CD14-positive monocyte (primary cell): Measurements from ENCODE around the gene CA10. TPM values are rescaled to one million over a fixed set of nuclear protein-coding genes. Genes with fewer than 3 reads are reported as not detected.

Source experiments
- DNase-seq, 3 donors: peaks; one replicate each; pipeline ENCODE4 v3.0.0-alpha.2; 2011 to 2022
- H2AFZ ChIP-seq: 2 replicates; pipeline ENCODE4 v1.6.0; 2012; ENCODE audit warnings: mild to moderate bottlenecking, low read depth, low read length, inconsistent platforms; ENCODE audit not compliant: insufficient read depth, poor library complexity, severe bottlenecking
- H3K27ac ChIP-seq, 2 donors: 1 replicate in 1 of 2; 2 replicates in 1 of 2; pipeline ENCODE4 v1.5.1; 2012 to 2013; ENCODE audit warnings: low read length in 2 of 2, control low read depth in 1 of 2, inconsistent platforms in 1 of 2, low read depth in 1 of 2, mild to moderate bottlenecking in 1 of 2
- H3K27me3 ChIP-seq, 2 donors: one replicate each; pipeline versions ENCODE4 v1.6.0 to v1.6.1; 2011 to 2013; ENCODE audit warnings: low read length in 2 of 2; ENCODE audit not compliant: control insufficient read depth in 2 of 2, insufficient read depth in 2 of 2
- H3K36me3 ChIP-seq, 2 donors: replicated peaks in 1 of 2; 1 replicate in 1 of 2; 2 replicates in 1 of 2; pipeline versions ENCODE4 v1.5.1 to v1.6.1; 2012 to 2013; ENCODE audit warnings: low read length in 2 of 2, control low read depth in 1 of 2, inconsistent platforms in 1 of 2, mild to moderate bottlenecking in 1 of 2; ENCODE audit not compliant: insufficient read depth in 2 of 2, control insufficient read depth in 1 of 2
- H3K4me1 ChIP-seq, 2 donors: 1 replicate in 1 of 2; 2 replicates in 1 of 2; pipeline versions ENCODE4 v1.5.1 to v1.6.1; 2012 to 2013; ENCODE audit warnings: low read length in 2 of 2, control low read depth in 1 of 2, inconsistent platforms in 1 of 2, mild to moderate bottlenecking in 1 of 2, moderate library complexity in 1 of 2; ENCODE audit not compliant: insufficient read depth in 2 of 2, control insufficient read depth in 1 of 2
- H3K4me2 ChIP-seq: replicated peaks from 2 replicates; pipeline ENCODE3; 2012; ENCODE audit warnings: low read length, moderate library complexity, mild to moderate bottlenecking; ENCODE audit not compliant: poor library complexity, severe bottlenecking; ENCODE audit errors: extremely low read depth
- H3K4me3 ChIP-seq, 3 experiments: fragments of 200-600 bp in 1 of 3; sonication (generic) in 1 of 3; replicated peaks in 1 of 3; 1 replicate in 2 of 3; 2 replicates in 1 of 3; pipeline ENCODE4 v1.5.1; 2011 to 2013; ENCODE audit warnings: low read length in 3 of 3, mild to moderate bottlenecking in 3 of 3, control low read depth in 2 of 3, low read depth in 2 of 3, inconsistent platforms in 1 of 3, moderate library complexity in 1 of 3
- H3K79me2 ChIP-seq: 2 replicates; pipeline ENCODE4 v1.6.0; 2012; ENCODE audit warnings: mild to moderate bottlenecking, control low read depth, inconsistent platforms, low read length, moderate library complexity; ENCODE audit not compliant: insufficient read depth
- H3K9ac ChIP-seq: 2 replicates; pipeline ENCODE4 v1.6.0; 2017; ENCODE audit warnings: low read length, mild to moderate bottlenecking; ENCODE audit not compliant: insufficient read depth, poor library complexity, severe bottlenecking
- H3K9me3 ChIP-seq, 2 donors: replicated peaks in 1 of 2; 1 replicate in 1 of 2; 2 replicates in 1 of 2; pipeline versions ENCODE4 v1.5.1 to v1.6.1; 2012 to 2013; ENCODE audit warnings: low read length in 2 of 2, control low read depth in 1 of 2; ENCODE audit not compliant: control insufficient read depth in 1 of 2, insufficient read depth in 1 of 2
- H4K20me1 ChIP-seq: 2 replicates; pipeline ENCODE4 v1.6.0; 2012; ENCODE audit warnings: mild to moderate bottlenecking, low read length, control low read depth, moderate library complexity; ENCODE audit not compliant: insufficient read depth
- H3K27ac Mint-ChIP-seq, 7 donors: one replicate each; pipeline ENCODE4 v1.8.0; 2020; ENCODE audit warnings: mild to moderate bottlenecking in 7 of 7, mixed read lengths in 7 of 7, moderate library complexity in 6 of 7, inconsistent platforms in 2 of 7
- H3K27me3 Mint-ChIP-seq, 3 donors: one replicate each; pipeline ENCODE4 v1.8.0; 2021 to 2022; ENCODE audit warnings: low read depth in 3 of 3, mild to moderate bottlenecking in 3 of 3, mixed read lengths in 3 of 3, moderate library complexity in 3 of 3, inconsistent platforms in 1 of 3
- H3K36me3 Mint-ChIP-seq, 2 donors: one replicate each; pipeline ENCODE4 v1.8.0; 2020; ENCODE audit warnings: mixed read lengths in 2 of 2, inconsistent platforms in 1 of 2, mild to moderate bottlenecking in 1 of 2
- H3K4me1 Mint-ChIP-seq: one replicate; pipeline ENCODE4 v1.8.0; 2020; ENCODE audit warnings: mild to moderate bottlenecking, mixed read lengths
- H3K4me3 Mint-ChIP-seq, 2 donors: one replicate each; pipeline ENCODE4 v1.8.0; 2020; ENCODE audit warnings: mild to moderate bottlenecking in 2 of 2, mixed read lengths in 2 of 2, moderate library complexity in 1 of 2
- H3K9me3 Mint-ChIP-seq, 7 donors: one replicate each; pipeline ENCODE4 v1.8.0; 2020 to 2022; ENCODE audit warnings: mixed read lengths in 7 of 7, mild to moderate bottlenecking in 6 of 7, moderate library complexity in 6 of 7, inconsistent platforms in 2 of 7
- CTCF ChIP-seq: fragments of 200-600 bp; IDR thresholded peaks from one replicate; pipeline ENCODE4 v1.8.0; 2022; ENCODE audit warnings: antibody characterized with exemption, mild to moderate bottlenecking
- WGBS: methylation state at CpG from one replicate; pipeline ENCODE4 v1.1.5; 2013; ENCODE audit warnings: missing lambda C conversion rate; ENCODE audit not compliant: insufficient coverage; 5-methylcytosine and 5-hydroxymethylcytosine counted together
- intact Hi-C, 2 donors: fragments of 100-400 bp; cut with micrococcal nuclease; formaldehyde crosslinking; loops; one replicate each; pipeline versions ENCODE4 v1.15.0 to v1.15.1; 2023
- polyA plus RNA-seq, 3 donors: library from polyadenylated mRNA; depleted of rRNA in 1 of 3; unstranded in 2 of 3; stranded (reverse) in 1 of 3; fragments of 300-500 nt in 2 of 3; fragments of >200 nt in 1 of 3; fragmentation: Illumina TruSeq in 2 of 3; gene quantifications; 1 replicate in 2 of 3; 2 replicates in 1 of 3; pipeline ENCODE4 v1.2.3, GENCODE V29; 2012 to 2021

The CA10 gene
- polyA plus RNA-seq, 3 donors = not detected

GRCh38 chr17:51901242-51901641, 257.3 kb downstream of the CA10 start:
- Mint-ChIP-seq H3K27ac (no peak overlapping the region), H3K9me3 (peaks cover 0 to 2% (median 0%) of the 10 kb centered on the region in 7 donors), H3K4me3 (no peak overlapping the region), H3K4me1 (no peaks in the 10 kb centered on the region), H3K36me3 (no peaks in the 10 kb centered on the region), H3K27me3 (peaks cover 0 to 3% (median 1%) of the 10 kb centered on the region in 3 donors)
- Histone ChIP-seq H3K9me3 (no peaks in the 10 kb centered on the region), H3K27me3 (no peaks in the 10 kb centered on the region), H2AFZ (no peak overlapping the region), H3K79me2 (no peaks in the 10 kb centered on the region), H3K27ac (no peak overlapping the region), H3K4me2 (no peak overlapping the region), H3K4me3 (no peak overlapping the region), H4K20me1 (no peaks in the 10 kb centered on the region), H3K4me1 (no peaks in the 10 kb centered on the region), H3K9ac (no peak overlapping the region), H3K36me3 (no peaks in the 10 kb centered on the region)
- 44% methylated on average over 1 of the region's 1 CpG for WGBS
- no peak for DNase-seq
- intact Hi-C loops = no loop called here
- no peak for TF ChIP-seq CTCF

GRCh38 chr17:51891936-51892335, 266.6 kb downstream of the CA10 start:
- no peak for DNase-seq
- 73% methylated on average over 1 of the region's 2 CpGs for WGBS
- Histone ChIP-seq H3K4me3 (no peak overlapping the region), H3K27me3 (no peaks in the 10 kb centered on the region), H2AFZ (no peak overlapping the region), H3K9ac (no peak overlapping the region), H3K79me2 (no peaks in the 10 kb centered on the region), H3K4me1 (no peaks in the 10 kb centered on the region), H3K4me2 (no peak overlapping the region), H3K36me3 (no peaks in the 10 kb centered on the region), H3K9me3 (no peaks in the 10 kb centered on the region), H4K20me1 (no peaks in the 10 kb centered on the region), H3K27ac (no peak overlapping the region)
- intact Hi-C loops = no loop called here
- H3K36me3 Mint-ChIP-seq = no peaks in the 10 kb centered on the region
- no peak for TF ChIP-seq CTCF
- H3K27ac Mint-ChIP-seq = no peak overlapping the region
- peaks cover 0 to 2% (median 0%) of the 10 kb centered on the region in 7 donors for H3K9me3 Mint-ChIP-seq
- H3K4me1 Mint-ChIP-seq = no peaks in the 10 kb centered on the region
- peaks cover 0 to 3% (median 1%) of the 10 kb centered on the region in 3 donors for H3K27me3 Mint-ChIP-seq
- H3K4me3 Mint-ChIP-seq = no peak overlapping the region
